OCI-LY3 (cell line): ENCODE results near the gene HTT.

Source experiments
- H2AFZ ChIP-seq: fragments of 200-600, 300-600 bp; shearing (Covaris generic); 2 replicates; pipeline ENCODE4 v1.6.0; 2014; ENCODE audit warnings: antibody characterized with exemption, low read depth, low read length
- H3K27ac ChIP-seq: fragments of 200-600, 300-600 bp; sonication (generic); 2 replicates; pipeline ENCODE4 v1.5.1; 2014; ENCODE audit warnings: mild to moderate bottlenecking, low read length, moderate library complexity, mixed read lengths
- H3K27me3 ChIP-seq: fragments of 200-600, 300-600 bp; sonication (generic); 2 replicates; pipeline ENCODE4 v1.6.1; 2014; ENCODE audit warnings: low read depth, low read length, mixed read lengths
- H3K36me3 ChIP-seq: fragments of 200-600, 300-600 bp; sonication (generic); replicated peaks from 2 replicates; pipeline ENCODE3; 2014; ENCODE audit warnings: low read depth, low read length, mixed read lengths
- H3K4me1 ChIP-seq: fragments of 300-600, 200-600 bp; sonication (generic); 2 replicates; pipeline ENCODE4 v1.6.1; 2014; ENCODE audit warnings: low read length, mixed read lengths
- H3K4me2 ChIP-seq: fragments of 200-600, 300-600 bp; sonication (generic); 2 replicates; pipeline ENCODE4 v1.6.1; 2014; ENCODE audit warnings: low read length, mixed read lengths
- H3K4me3 ChIP-seq: fragments of 300-600, 200-600 bp; sonication (generic); 2 replicates; pipeline ENCODE4 v1.5.1; 2014; ENCODE audit warnings: antibody characterized with exemption, mild to moderate bottlenecking, low read length, moderate library complexity
- H3K79me2 ChIP-seq: fragments of 300-600, 200-600 bp; shearing (Covaris generic); 2 replicates; pipeline ENCODE4 v1.6.1; 2014; ENCODE audit warnings: mild to moderate bottlenecking, low read length, mixed read lengths
- H3K9ac ChIP-seq: fragments of 300-600, 200-600 bp; shearing (Covaris generic); 2 replicates; pipeline ENCODE4 v1.6.0; 2014; ENCODE audit warnings: mild to moderate bottlenecking, low read length, moderate library complexity
- H3K9me3 ChIP-seq: fragments of 200-600, 300-600 bp; shearing (Covaris generic); 2 replicates; pipeline ENCODE4 v1.6.1; 2014; ENCODE audit warnings: low read length, mixed read lengths; ENCODE audit not compliant: insufficient read depth
- H4K20me1 ChIP-seq: fragments of 200-600, 300-600 bp; sonication (generic); 2 replicates; pipeline ENCODE4 v1.6.1; 2016; ENCODE audit warnings: low read length, mixed read lengths; ENCODE audit not compliant: insufficient read depth
- EZH2phosphoT487 ChIP-seq: fragments of 200-600 bp; shearing (Covaris generic); IDR thresholded peaks from 2 replicates; pipeline ENCODE4 v1.6.1; 2018; ENCODE audit warnings: antibody characterized with exemption, mixed run types, low read depth
- TF ChIP-seq, protein P1 (sequence below): fragments of 200-600, 300-600 bp; sonication (generic); IDR thresholded peaks from 2 replicates; pipeline ENCODE4 v1.5.1; 2014; ENCODE audit warnings: antibody characterized with exemption, low read length, low read depth

Gene HTT

DNA sequence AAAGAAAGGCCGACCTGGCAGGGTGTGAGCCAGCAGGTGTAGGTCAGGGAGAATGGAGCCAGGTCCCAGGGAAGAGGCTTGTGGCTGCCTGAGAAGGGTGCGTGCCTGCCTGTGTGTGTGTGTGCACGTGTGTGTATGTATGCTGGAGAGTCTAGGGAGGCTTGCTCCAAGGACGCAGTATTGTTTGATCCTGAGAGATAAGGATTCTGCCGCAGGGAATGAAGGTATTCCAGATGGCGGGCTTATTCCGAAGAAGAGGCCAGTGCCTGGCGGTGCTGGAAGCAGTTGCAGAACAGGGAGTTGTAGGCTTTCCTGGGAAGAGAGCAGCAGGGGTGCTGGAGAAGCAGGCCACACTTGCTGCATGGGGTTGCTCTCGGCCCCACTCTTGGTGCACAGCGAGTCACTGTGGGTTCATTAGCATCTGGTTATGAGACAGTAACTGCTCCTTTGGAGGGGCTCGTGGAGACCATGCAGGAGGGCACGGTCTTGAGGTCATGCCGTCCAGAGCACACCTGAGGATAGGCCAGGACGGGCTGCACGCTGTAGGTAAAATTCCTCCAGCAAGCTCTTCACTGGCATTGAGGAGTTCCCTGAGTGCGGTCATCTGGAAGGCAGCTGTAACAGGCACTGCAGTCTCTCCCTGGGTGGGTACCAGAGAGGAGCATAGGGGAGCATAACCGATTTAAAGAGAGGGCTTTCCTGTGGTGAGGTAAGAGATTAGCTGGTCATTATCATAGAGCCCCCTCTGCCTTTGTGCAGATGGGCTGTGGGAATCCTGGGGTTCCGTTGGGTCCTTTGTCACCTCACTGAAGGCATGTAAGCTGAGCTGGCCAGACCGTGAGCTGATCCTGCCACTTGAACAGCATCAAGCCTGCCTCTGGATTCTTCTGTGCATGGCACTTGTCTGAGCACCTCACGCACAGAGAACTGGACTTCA is 144.6 kb downstream of the HTT start:
- no peaks in the 10 kb centered on the region for H3K79me2 ChIP-seq
- H3K4me2 ChIP-seq = no peak overlapping the region
- peaks cover 77% of the 10 kb centered on the region for H3K36me3 ChIP-seq
- no peaks in the 10 kb centered on the region for H3K9me3 ChIP-seq
- H3K9ac ChIP-seq = no peak overlapping the region
- no peaks in the 10 kb centered on the region for H3K27me3 ChIP-seq
- no peak overlapping the region for H2AFZ ChIP-seq
- H3K27ac ChIP-seq = no peak overlapping the region
- peaks cover 20% of the 10 kb centered on the region for H3K4me1 ChIP-seq
- TF ChIP-seq, protein P1, sequence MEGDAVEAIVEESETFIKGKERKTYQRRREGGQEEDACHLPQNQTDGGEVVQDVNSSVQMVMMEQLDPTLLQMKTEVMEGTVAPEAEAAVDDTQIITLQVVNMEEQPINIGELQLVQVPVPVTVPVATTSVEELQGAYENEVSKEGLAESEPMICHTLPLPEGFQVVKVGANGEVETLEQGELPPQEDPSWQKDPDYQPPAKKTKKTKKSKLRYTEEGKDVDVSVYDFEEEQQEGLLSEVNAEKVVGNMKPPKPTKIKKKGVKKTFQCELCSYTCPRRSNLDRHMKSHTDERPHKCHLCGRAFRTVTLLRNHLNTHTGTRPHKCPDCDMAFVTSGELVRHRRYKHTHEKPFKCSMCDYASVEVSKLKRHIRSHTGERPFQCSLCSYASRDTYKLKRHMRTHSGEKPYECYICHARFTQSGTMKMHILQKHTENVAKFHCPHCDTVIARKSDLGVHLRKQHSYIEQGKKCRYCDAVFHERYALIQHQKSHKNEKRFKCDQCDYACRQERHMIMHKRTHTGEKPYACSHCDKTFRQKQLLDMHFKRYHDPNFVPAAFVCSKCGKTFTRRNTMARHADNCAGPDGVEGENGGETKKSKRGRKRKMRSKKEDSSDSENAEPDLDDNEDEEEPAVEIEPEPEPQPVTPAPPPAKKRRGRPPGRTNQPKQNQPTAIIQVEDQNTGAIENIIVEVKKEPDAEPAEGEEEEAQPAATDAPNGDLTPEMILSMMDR = no peak
- TF ChIP-seq EZH2phosphoT487 = no peak
- no peak overlapping the region for H3K4me3 ChIP-seq
- H4K20me1 ChIP-seq = peaks cover 10% of the 10 kb centered on the region

- TF ChIP-seq, protein P1 = no peak
- no peak for TF ChIP-seq EZH2phosphoT487
- peaks cover 78% of the 10 kb centered on the region for H3K36me3 ChIP-seq
- no peak overlapping the region for H3K4me2 ChIP-seq
Measured at GRCh38 chr4:3219761-3220475, 145.4 kb downstream of the HTT start.

DNA sequence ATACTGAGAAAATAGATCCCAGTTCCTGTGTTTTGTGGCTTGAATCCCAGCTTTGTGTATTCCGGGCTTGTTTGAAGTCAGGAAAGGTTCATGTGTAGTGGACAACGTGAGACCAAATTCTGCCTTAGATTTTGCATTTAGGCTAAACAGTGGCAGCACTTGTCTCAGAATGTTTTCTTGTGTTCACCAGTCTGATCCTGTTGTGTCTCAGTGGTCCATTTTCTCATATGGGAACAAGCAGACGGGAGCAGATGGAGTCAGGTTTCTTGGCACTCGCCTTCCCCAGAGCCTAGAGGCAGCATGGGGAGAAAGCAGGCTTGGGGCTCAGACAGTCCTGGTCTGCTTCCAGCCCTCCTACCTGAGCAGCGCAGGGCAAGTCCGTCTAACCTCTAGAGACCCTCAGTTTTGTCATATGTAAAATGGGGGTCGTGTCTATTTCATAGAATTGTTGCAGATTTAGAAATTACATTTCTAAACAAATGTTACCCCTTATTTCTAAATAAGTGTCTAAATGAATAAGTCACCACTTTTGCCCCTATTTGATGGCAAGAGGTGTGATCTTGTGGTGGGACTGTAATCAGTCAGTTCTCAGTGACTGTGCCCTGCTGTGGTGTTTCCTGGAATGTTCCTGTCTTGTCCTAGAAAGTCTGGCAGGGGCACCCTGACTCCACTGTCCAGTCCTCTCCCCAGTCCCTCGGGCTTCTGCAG is 146.1 kb downstream of the HTT start:
- Histone ChIP-seq H3K4me3 (no peak overlapping the region), H3K9ac (no peak overlapping the region), H4K20me1 (peaks cover 17% of the 10 kb centered on the region), H3K79me2 (no peaks in the 10 kb centered on the region), H3K4me2 (no peak overlapping the region), H3K27me3 (no peaks in the 10 kb centered on the region), H2AFZ (no peak overlapping the region), H3K9me3 (no peaks in the 10 kb centered on the region), H3K27ac (no peak overlapping the region), H3K4me1 (peaks cover 28% of the 10 kb centered on the region), H3K36me3 (peaks cover 78% of the 10 kb centered on the region)
- TF ChIP-seq, protein P1 = no peak
- no peak for TF ChIP-seq EZH2phosphoT487

More at GRCh38 chr4:3219761-3220475, 145.4 kb downstream of the HTT start:
- no peak overlapping the region for H3K4me3 ChIP-seq
- H3K9ac ChIP-seq = no peak overlapping the region
- H3K4me1 ChIP-seq = peaks cover 28% of the 10 kb centered on the region
- no peaks in the 10 kb centered on the region for H3K79me2 ChIP-seq
- no peak overlapping the region for H2AFZ ChIP-seq
- peaks cover 17% of the 10 kb centered on the region for H4K20me1 ChIP-seq
- H3K27ac ChIP-seq = no peak overlapping the region
- H3K9me3 ChIP-seq = no peaks in the 10 kb centered on the region
- H3K27me3 ChIP-seq = no peaks in the 10 kb centered on the region

DNA sequence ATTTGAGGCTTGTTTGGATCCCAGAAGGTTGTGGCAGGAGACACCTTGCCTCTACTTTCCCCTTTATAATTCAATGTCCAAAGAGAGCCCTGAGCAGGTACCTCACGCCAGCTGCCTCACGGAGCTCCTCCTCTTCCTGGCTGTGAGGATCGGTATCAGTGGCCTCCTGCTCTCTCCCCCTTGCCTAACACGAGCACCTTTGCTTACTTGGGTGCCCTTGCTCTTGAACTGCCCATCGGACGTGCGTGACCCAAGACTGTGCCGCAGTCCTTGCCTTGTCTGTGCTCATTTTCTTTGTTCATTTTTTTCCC is 146.7 kb downstream of the HTT start:
- peaks cover 78% of the 10 kb centered on the region for H3K36me3 ChIP-seq

More for the DNA sequence above, 146.7 kb downstream of the HTT start:
- TF ChIP-seq, protein P1 = no peak
- Histone ChIP-seq H3K4me2 (no peak overlapping the region), H3K79me2 (no peaks in the 10 kb centered on the region), H3K27ac (no peak overlapping the region), H2AFZ (no peak overlapping the region), H3K9me3 (no peaks in the 10 kb centered on the region), H4K20me1 (peaks cover 17% of the 10 kb centered on the region), H3K9ac (no peak overlapping the region), H3K4me1 (peaks cover 30% of the 10 kb centered on the region), H3K4me3 (no peak overlapping the region), H3K27me3 (no peaks in the 10 kb centered on the region)
